ENCODE measurements around the gene CCDC85C. TPM values are rescaled to one million over a fixed set of nuclear protein-coding genes. Genes with fewer than 3 reads are reported as not detected.

Gene CCDC85C
- total and polyA plus RNA-seq, 10 of the 15 experiments (the other 5 are each of a cell fraction or from before 2014, with no cell fraction given): 0.03 to 3.6 (median 1.1) TPM

DNA sequence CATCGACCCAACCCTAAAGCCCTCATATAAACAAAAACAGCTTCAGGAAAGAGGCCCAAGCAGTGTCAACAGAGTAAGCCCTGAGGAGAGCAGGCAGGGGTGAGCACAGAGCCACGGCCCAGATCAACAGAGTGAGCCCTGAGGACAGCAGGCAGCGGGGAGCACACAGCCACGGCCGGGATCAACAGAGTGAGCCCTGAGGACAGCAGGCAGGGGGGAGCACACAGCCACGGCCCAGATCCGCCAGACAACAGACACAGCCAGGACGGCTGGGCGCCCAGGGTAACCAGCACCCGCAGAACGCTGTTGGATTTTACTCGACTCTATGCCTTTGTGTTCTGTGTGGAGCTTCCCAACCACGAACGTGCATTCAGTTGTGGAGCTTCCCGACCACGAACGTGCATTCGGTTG is 15.0 kb downstream of the CCDC85C start:
- FAIRE-seq (no peak), DNase-seq (ENCODE audit: low read depth, low spot score) (no peak), ATAC-seq (no peak)
- in situ Hi-C loops (cut with MboI): no loop called here
- Histone ChIP-seq H3K27ac (ENCODE audit: control insufficient read depth, insufficient read depth) (no peak overlapping the region), H3K79me2 (ENCODE audit: control insufficient read depth, insufficient read depth, low read length) (no peaks in the 10 kb centered on the region), H3K9me3 (replicated peaks; ENCODE audit: control insufficient read depth, insufficient read depth, low read length) (no peaks in the 10 kb centered on the region), H3K9ac (ENCODE audit: control insufficient read depth, insufficient read depth, low read length) (no peak overlapping the region), H2AFZ (ENCODE audit: control insufficient read depth, low read depth, low read length) (no peak overlapping the region), H3K4me1 (ENCODE audit: control insufficient read depth, insufficient read depth, low read length) (no peaks in the 10 kb centered on the region), H4K20me1 (ENCODE audit: control insufficient read depth, insufficient read depth) (no peaks in the 10 kb centered on the region), H3K36me3 (ENCODE audit: control insufficient read depth in 2 of 2, insufficient read depth in 2 of 2, low read length in 1 of 2) (no peaks in the 10 kb centered on the region), H3K4me2 (ENCODE audit: control insufficient read depth, insufficient read depth) (no peak overlapping the region), H3K27me3 (replicated peaks in 1 of 2; ENCODE audit: control insufficient read depth in 2 of 2, insufficient read depth in 2 of 2, low read length in 1 of 2) (no peaks in the 10 kb centered on the region), H3K4me3 (no peak overlapping the region)
- BruUV-seq (replicated peaks): no TSS peak
- ChIA-PET POLR2A (interaction anchor here (0.6 kb wide), 1 partner anchor 45 kb away, joined by 3 read pairs; no protein-coding TSS in a partner anchor), CTCF (no interaction called here), RAD21 (ENCODE audit: unreplicated experiment) (no interaction called here), SMC1A (ENCODE audit: uncharacterized antibody, unreplicated experiment) (no interaction called here)
- intact Hi-C loops (cut with micrococcal nuclease; ENCODE audit: unreplicated experiment): no loop called here
- TF ChIP-seq TCF12 (IDR thresholded peaks at IDR 0.05; ENCODE audit: low read depth, low read length): no peak
- no peak for TF ChIP-seq CBX3 (IDR thresholded peaks at IDR 0.05; ENCODE audit: borderline replicate concordance, low read depth)
- no peak for TF ChIP-seq SPI1 (IDR thresholded peaks at IDR 0.05; ENCODE audit: borderline replicate concordance, insufficient read depth, low read depth, low read length)
- no peak for TF ChIP-seq TAF1 (IDR thresholded peaks at IDR 0.05; ENCODE audit: borderline replicate concordance, low read depth, low read length)
- WGBS (ENCODE audit: insufficient coverage, insufficient replicate concordance, low lambda C conversion rate, missing lambda C conversion rate): 33% methylated on average over 18 of the region's 18 CpGs

DNA sequence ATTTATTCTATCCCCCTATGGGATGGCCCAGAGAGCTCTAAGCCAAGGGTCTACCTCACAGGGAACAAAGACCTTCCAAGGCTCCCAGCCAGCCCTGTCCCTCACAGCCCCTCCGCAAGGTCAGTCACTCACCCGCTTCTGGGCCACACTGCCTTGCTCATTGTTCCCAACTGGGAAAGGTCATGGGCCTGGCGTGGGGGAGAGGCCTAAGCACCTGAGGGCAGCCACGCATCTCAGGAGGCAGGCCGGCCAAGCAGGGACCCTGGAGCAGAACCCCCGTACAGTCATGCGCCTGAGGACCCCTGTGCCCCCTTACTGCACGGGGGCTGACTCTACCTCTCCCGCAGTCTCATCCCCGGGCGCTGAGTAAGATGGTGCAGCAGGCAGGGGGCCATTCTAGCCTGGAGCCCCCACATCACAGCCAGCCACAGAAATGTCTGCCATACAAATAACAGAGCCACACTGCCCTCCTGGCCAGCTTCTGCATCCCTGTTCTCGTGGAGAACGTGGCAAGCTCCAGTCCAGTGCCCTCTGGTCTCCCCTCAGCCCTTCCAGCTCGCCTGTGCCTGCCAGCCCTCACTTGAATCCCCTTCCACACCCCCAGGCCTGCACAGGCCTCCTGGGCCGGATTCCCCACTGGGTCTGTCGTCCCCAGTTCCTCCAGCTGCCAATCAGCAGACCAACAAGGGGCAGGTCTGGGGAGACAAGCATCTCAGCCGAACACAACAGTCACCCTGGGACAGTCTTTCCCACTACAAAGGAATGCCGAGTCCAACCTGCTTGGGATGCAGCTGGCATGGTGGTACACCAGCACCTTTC is 16.3 kb downstream of the CCDC85C start:
- Histone ChIP-seq H4K20me1 (ENCODE audit: control insufficient read depth, insufficient read depth) (no peaks in the 10 kb centered on the region), H2AFZ (ENCODE audit: control insufficient read depth, low read depth, low read length) (no peak overlapping the region), H3K4me3 (no peak overlapping the region), H3K9me3 (replicated peaks; ENCODE audit: control insufficient read depth, insufficient read depth, low read length) (no peaks in the 10 kb centered on the region), H3K4me1 (ENCODE audit: control insufficient read depth, insufficient read depth, low read length) (no peaks in the 10 kb centered on the region), H3K9ac (ENCODE audit: control insufficient read depth, insufficient read depth, low read length) (no peak overlapping the region), H3K79me2 (ENCODE audit: control insufficient read depth, insufficient read depth, low read length) (no peaks in the 10 kb centered on the region), H3K4me2 (ENCODE audit: control insufficient read depth, insufficient read depth) (no peak overlapping the region), H3K36me3 (ENCODE audit: control insufficient read depth in 2 of 2, insufficient read depth in 2 of 2, low read length in 1 of 2) (no peaks in the 10 kb centered on the region), H3K27ac (ENCODE audit: control insufficient read depth, insufficient read depth) (no peak overlapping the region), H3K27me3 (replicated peaks in 1 of 2; ENCODE audit: control insufficient read depth in 2 of 2, insufficient read depth in 2 of 2, low read length in 1 of 2) (no peaks in the 10 kb centered on the region)
- in situ Hi-C loops (cut with MboI): no loop called here
- SMC1A ChIA-PET (ENCODE audit: uncharacterized antibody, unreplicated experiment): no interaction called here
- RAD21 ChIA-PET (ENCODE audit: unreplicated experiment): no interaction called here
- BruUV-seq (replicated peaks): no TSS peak
- DNase-seq (ENCODE audit: low read depth, low spot score): no peak
- CTCF ChIA-PET: no interaction called here
- intact Hi-C loops (cut with micrococcal nuclease; ENCODE audit: unreplicated experiment): no loop called here
- no peak for ATAC-seq
- POLR2A ChIA-PET: no interaction called here
- 20% methylated on average over 18 of the region's 18 CpGs for WGBS (ENCODE audit: insufficient coverage, insufficient replicate concordance, low lambda C conversion rate, missing lambda C conversion rate)
- no peak for FAIRE-seq
- TF ChIP-seq, protein P1, sequence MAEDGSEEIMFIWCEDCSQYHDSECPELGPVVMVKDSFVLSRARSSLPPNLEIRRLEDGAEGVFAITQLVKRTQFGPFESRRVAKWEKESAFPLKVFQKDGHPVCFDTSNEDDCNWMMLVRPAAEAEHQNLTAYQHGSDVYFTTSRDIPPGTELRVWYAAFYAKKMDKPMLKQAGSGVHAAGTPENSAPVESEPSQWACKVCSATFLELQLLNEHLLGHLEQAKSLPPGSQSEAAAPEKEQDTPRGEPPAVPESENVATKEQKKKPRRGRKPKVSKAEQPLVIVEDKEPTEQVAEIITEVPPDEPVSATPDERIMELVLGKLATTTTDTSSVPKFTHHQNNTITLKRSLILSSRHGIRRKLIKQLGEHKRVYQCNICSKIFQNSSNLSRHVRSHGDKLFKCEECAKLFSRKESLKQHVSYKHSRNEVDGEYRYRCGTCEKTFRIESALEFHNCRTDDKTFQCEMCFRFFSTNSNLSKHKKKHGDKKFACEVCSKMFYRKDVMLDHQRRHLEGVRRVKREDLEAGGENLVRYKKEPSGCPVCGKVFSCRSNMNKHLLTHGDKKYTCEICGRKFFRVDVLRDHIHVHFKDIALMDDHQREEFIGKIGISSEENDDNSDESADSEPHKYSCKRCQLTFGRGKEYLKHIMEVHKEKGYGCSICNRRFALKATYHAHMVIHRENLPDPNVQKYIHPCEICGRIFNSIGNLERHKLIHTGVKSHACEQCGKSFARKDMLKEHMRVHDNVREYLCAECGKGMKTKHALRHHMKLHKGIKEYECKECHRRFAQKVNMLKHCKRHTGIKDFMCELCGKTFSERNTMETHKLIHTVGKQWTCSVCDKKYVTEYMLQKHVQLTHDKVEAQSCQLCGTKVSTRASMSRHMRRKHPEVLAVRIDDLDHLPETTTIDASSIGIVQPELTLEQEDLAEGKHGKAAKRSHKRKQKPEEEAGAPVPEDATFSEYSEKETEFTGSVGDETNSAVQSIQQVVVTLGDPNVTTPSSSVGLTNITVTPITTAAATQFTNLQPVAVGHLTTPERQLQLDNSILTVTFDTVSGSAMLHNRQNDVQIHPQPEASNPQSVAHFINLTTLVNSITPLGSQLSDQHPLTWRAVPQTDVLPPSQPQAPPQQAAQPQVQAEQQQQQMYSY (CRISPR knock-in tag; IDR thresholded peaks at IDR 0.05): no peak
- TF ChIP-seq BCL3 (IDR thresholded peaks at IDR 0.05; ENCODE audit: borderline replicate concordance, insufficient read depth, low read depth, low read length, poor library complexity, severe bottlenecking) (no peak), ZNF217 (IDR thresholded peaks at IDR 0.05) (no peak), PML (IDR thresholded peaks at IDR 0.05; ENCODE audit: low read length) (no peak), MXI1 (IDR thresholded peaks at IDR 0.05; ENCODE audit: low read depth, low read length) (no peak), SMAD1 (IDR thresholded peaks at IDR 0.05; ENCODE audit: low read depth, partially characterized antibody) (no peak), POLR2AphosphoS2 (IDR thresholded peaks at IDR 0.05; ENCODE audit: low read depth, low read length) (no peak)

Measured in GM12878 (cell line).